HL-60 (cell line): ENCODE measurements around the gene KRTAP10-9.

Experiments
- DNase-seq, 2 experiments: peaks; one replicate each; pipeline ENCODE4 v3.0.0-alpha.2; 2010 to 2020; ENCODE audit warnings: low read depth in 1 of 2, low spot score in 1 of 2
- H3K27ac ChIP-seq: fragments of 250-450 bp; sonication (Bioruptor Pico); replicated peaks from 2 replicates; pipeline ENCODE4 v1.5.1; 2020; ENCODE audit warnings: mild to moderate bottlenecking, moderate library complexity
- H3K27me3 ChIP-seq: fragments of 250-450 bp; sonication (Bioruptor Pico); 2 replicates; pipeline ENCODE4 v1.5.1; 2021; ENCODE audit warnings: mild to moderate bottlenecking, moderate library complexity; ENCODE audit not compliant: insufficient read depth, poor library complexity, severe bottlenecking
- H3K4me3 ChIP-seq: replicated peaks from 2 replicates; pipeline ENCODE4 v1.5.1; 2011; ENCODE audit warnings: mild to moderate bottlenecking, control low read depth, low read length; ENCODE audit not compliant: insufficient read depth
- GABPA ChIP-seq: IDR thresholded peaks from 2 replicates; pipeline ENCODE4 v1.6.1; 2012; ENCODE audit warnings: low read depth
- POLR2AphosphoS5 ChIP-seq: IDR thresholded peaks from 2 replicates; pipeline ENCODE4 v1.6.1; 2012; ENCODE audit warnings: low read depth
- SPI1 ChIP-seq: IDR thresholded peaks from 2 replicates; pipeline ENCODE4 v1.6.1; 2012; ENCODE audit warnings: low read depth, mild to moderate bottlenecking, borderline replicate concordance
- TF ChIP-seq, protein P1 (sequence below): IDR thresholded peaks from 2 replicates; pipeline ENCODE4 v1.6.1; 2012; ENCODE audit warnings: low read depth; ENCODE audit not compliant: insufficient replicate concordance
- TF ChIP-seq, protein P2 (sequence below): IDR thresholded peaks from one replicate; pipeline ENCODE4 v1.5.1; 2011; ENCODE audit warnings: low read length, control low read depth, inconsistent platforms; ENCODE audit not compliant: insufficient read depth

Gene KRTAP10-9

DNA sequence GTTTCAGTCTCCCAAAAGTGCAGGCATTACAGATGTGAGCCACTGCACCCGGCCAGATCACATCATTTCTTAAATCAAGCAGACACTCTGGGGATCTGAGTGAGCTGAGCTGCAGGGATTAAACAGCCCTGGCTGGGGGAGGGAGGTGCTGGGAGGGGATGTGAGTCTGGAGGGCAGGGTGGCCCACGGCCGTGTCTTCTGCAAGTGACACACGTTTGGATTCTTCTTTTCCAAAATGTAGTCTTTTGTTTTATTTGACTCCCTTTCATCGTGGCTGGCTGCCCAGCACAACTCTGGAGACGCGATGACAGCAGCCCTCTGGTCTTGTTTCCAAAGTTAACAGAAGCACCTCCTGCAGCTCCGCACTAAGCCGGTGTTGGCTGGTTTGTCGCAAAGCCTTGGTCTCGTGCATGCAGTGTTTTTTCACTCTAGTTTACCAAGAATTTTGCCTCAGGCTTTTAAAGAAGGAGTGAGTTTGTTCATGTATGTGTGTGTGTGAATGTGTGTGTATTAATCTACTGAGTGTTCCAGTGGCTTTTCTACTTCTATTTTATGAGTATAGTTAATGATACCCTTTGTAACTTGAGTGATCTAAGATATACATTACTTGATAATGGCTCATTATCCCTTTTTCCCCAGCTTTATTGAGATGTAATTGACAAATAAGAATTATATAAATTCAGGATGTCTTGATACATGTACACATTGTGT lies 43.6 kb upstream of the KRTAP10-9 start:
- no peak for DNase-seq
- Histone ChIP-seq H3K27ac (no peak overlapping the region), H3K27me3 (no peaks in the 10 kb centered on the region), H3K4me3 (no peak overlapping the region)
- TF ChIP-seq GABPA: no peak
- no peak for TF ChIP-seq SPI1
- TF ChIP-seq, protein P1, sequence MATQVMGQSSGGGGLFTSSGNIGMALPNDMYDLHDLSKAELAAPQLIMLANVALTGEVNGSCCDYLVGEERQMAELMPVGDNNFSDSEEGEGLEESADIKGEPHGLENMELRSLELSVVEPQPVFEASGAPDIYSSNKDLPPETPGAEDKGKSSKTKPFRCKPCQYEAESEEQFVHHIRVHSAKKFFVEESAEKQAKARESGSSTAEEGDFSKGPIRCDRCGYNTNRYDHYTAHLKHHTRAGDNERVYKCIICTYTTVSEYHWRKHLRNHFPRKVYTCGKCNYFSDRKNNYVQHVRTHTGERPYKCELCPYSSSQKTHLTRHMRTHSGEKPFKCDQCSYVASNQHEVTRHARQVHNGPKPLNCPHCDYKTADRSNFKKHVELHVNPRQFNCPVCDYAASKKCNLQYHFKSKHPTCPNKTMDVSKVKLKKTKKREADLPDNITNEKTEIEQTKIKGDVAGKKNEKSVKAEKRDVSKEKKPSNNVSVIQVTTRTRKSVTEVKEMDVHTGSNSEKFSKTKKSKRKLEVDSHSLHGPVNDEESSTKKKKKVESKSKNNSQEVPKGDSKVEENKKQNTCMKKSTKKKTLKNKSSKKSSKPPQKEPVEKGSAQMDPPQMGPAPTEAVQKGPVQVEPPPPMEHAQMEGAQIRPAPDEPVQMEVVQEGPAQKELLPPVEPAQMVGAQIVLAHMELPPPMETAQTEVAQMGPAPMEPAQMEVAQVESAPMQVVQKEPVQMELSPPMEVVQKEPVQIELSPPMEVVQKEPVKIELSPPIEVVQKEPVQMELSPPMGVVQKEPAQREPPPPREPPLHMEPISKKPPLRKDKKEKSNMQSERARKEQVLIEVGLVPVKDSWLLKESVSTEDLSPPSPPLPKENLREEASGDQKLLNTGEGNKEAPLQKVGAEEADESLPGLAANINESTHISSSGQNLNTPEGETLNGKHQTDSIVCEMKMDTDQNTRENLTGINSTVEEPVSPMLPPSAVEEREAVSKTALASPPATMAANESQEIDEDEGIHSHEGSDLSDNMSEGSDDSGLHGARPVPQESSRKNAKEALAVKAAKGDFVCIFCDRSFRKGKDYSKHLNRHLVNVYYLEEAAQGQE: no peak
- TF ChIP-seq POLR2AphosphoS5: no peak
- TF ChIP-seq, protein P2, sequence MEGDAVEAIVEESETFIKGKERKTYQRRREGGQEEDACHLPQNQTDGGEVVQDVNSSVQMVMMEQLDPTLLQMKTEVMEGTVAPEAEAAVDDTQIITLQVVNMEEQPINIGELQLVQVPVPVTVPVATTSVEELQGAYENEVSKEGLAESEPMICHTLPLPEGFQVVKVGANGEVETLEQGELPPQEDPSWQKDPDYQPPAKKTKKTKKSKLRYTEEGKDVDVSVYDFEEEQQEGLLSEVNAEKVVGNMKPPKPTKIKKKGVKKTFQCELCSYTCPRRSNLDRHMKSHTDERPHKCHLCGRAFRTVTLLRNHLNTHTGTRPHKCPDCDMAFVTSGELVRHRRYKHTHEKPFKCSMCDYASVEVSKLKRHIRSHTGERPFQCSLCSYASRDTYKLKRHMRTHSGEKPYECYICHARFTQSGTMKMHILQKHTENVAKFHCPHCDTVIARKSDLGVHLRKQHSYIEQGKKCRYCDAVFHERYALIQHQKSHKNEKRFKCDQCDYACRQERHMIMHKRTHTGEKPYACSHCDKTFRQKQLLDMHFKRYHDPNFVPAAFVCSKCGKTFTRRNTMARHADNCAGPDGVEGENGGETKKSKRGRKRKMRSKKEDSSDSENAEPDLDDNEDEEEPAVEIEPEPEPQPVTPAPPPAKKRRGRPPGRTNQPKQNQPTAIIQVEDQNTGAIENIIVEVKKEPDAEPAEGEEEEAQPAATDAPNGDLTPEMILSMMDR: no peak

DNA sequence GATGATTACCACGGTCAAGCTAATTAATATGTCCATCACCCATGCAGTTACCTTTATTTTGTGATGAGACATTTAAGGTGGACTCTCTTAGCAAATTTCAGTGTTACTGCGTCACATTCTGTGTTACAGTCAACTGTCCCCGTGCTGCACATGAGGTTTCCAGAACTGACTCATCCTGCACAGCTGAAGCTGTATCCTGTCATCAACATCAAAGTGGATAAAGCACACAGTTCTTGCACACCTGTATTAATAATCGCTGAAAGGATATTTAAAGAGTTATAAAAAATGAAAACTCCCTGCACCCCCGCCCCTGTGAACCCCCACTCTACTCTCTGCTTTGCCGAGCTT lies 43.1 kb upstream of the KRTAP10-9 start:
- no peak for DNase-seq

DNA sequence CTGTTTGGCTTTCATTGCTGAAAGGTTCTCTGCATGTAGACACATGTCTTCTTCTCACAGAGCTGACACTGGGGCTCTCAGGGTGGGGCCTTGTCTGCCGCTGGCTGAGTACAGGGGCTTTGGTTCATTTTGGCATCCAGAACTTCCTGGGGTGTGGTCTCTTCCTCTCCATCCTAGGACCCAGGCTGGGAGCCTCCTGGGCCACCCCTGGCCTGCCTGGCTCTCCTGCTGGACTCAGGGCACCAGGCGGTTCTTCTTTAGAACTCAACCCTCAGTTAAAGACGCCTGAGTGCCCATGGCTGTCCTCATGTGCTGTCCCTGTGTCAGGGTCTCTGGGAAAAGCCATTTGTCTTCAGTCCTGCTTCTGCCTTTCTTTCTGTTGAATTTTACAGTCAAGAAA lies 41.0 kb upstream of the KRTAP10-9 start:
- no peak for DNase-seq
- Histone ChIP-seq H3K27me3 (no peaks in the 10 kb centered on the region), H3K4me3 (no peak overlapping the region), H3K27ac (no peak overlapping the region)
- no peak for TF ChIP-seq GABPA
- TF ChIP-seq, protein P1: no peak
- no peak for TF ChIP-seq POLR2AphosphoS5
- TF ChIP-seq SPI1: no peak

More for the DNA sequence above, 43.1 kb upstream of the KRTAP10-9 start:
- H3K27me3 ChIP-seq: no peaks in the 10 kb centered on the region
- no peak overlapping the region for H3K4me3 ChIP-seq
- TF ChIP-seq, protein P2: no peak
- TF ChIP-seq, protein P1: no peak
- TF ChIP-seq GABPA: no peak
- TF ChIP-seq POLR2AphosphoS5: no peak
- no peak for TF ChIP-seq SPI1
- no peak overlapping the region for H3K27ac ChIP-seq
